Stimulated activated CD8-positive, alpha-beta memory T cell treated with anti-CD3 and anti-CD28 coated beads, Interleukin-15, amount 100 ng/mL, for 48 hours (primary cell): ENCODE measurements around the gene MDGA2.

Source experiments
- DNase-seq, 2 donors: peaks; one replicate each; pipeline ENCODE4 v3.0.0-alpha.2; 2020; ENCODE audit warnings: low read depth in 2 of 2

The MDGA2 gene

DNA sequence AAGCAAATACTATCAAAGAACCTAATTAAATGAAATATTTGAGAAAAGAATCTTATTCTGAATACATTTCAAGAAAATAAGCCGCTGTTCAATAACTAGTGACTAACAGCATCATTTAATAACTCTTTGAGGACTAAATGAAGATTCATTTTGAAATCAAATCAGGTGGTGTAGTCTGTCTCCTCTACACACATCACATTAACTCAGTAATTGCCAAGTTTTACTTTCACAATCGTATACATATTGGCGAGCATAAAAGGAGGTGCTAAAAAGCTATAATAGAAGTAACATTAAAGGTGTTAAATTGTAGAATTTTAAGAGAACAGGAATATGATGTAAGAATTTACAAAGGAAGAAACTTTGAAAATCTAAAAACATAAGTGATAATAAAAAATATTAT, 185.1 kb downstream of the MDGA2 start:
- no peak for DNase-seq

DNA sequence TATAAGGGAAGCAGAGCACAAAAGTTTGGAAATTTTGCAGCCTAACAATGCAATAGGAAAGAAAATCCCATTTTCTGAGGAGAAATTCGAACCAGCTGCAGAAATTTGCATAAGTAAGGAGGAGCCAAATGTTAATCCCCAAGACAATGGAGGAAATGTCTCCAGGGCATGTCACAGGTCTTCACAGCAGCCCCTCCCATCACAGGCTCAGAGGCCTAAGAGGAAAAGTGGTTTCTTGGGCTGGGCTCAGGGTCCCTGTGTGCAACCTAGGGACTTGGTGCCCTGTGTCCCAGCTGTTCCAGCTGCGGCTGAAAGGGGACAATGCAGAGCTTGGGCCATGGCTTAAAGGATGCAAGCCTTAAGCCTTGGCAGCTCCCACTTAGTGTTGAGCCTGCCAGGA, 190.0 kb downstream of the MDGA2 start:
- no peak for DNase-seq

DNA sequence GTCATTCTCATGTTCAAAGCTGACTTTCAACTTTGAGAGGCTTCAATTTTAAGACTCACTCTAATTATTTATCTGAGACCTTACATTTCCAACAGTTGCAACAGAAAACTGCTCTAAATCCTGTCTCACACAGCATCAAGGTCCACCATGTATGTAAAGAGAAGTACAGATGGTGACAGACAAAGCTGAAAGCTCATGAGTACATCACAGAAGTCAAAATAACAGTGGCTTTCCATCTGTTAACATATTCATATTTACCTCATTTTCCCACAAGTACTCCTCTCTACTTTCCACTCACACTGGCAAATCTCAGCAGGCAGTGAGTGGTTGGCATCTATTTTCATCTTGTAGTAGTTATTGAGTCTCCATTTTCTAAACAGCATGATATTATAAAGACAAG, 192.0 kb downstream of the MDGA2 start:
- DNase-seq = no peak

DNA sequence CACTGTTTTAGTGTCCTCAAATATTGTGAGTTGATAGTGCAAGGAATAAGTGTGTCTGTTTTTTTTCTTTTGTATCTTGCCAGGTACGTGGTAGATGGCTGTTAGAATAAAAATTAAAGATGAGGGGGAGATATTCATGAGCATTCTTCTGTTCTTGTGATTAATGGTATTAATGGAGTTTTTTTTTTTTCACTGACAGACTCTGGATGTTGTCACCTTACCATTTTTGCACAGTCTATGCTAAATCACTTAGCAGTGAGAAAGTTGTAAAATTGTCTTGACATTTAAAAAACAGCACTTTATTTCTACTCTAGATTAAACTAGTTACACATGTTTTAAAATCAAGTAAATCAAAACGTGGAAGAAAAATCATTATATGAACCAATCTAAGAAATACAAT, 204.3 kb downstream of the MDGA2 start:
- no peak for DNase-seq

DNA sequence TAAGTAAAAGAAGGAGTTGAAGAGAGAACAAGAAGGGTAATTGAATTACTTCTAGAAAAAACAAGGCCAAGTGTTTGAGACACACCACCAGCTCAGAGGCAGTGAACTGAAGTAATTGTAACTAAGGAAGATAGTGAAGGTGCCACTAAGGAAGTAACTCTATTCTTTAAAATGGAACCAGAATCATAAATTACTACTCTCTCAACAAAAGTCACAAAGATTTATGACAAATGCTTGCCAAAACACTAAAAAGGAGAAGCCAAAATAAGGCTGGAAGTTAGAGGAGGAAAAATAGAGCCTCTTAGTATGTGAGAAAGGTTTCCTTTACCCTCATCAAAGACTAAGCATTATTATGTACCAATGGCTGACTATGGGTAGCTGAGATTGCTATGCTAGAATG, 208.5 kb downstream of the MDGA2 start:
- no peak for DNase-seq

DNA sequence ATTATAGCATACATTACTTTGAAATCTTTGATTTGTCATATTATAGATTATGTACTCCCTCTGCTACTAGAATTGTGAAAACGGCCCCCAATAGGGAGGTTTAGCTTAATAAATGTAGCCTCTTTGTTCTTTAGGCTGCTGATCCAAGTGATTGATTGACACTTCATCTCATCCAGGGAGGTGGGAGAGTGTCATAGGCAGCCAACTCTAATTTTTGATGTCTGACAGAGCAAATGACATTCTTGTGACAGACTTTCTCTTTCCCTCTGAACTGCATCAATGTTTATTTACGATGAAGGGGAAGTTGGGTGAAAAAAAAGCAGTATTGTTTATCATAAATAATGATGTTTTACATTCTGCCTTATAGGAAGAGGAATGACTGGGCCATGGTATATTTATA, 221.4 kb downstream of the MDGA2 start:
- DNase-seq = no peak

DNA sequence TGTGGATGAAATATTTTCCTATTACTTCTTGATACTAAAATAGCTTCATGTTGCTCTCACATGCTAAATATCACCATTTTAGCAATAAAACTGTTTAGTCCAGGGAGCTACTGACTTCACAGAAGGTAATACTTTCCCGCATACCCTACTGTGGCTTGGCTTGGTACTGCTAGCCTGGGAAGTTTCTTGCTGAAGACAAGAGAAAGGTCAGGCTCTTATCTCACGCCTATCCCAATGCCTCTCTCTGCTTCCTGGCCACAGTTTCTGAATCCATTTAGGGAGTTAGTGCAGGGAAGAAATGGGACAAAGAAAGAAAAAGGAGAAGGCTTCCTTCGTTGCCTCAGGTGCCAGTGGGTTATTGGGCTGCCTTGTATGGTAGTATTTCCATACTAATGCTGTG, 228.3 kb downstream of the MDGA2 start:
- DNase-seq = no peak

DNA sequence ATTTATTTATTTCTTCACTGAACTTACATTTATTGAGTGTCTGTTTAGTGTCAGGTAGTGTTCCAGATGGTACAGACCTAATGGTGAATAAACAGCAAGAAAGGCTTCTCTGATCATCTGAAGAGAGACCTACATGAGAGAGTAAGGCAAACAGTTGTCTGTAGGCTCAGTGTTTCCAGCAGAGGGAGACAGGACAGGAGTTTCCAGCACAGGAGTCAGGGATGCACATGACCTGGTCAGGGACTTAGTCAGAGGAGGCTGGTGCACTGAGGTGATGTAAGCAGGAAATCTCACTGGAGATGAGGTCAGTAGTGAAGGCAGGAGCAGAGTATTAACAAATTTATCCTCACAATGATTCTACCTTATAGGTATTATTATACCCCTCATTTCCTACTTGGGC, 233.2 kb downstream of the MDGA2 start:
- no peak for DNase-seq

DNA sequence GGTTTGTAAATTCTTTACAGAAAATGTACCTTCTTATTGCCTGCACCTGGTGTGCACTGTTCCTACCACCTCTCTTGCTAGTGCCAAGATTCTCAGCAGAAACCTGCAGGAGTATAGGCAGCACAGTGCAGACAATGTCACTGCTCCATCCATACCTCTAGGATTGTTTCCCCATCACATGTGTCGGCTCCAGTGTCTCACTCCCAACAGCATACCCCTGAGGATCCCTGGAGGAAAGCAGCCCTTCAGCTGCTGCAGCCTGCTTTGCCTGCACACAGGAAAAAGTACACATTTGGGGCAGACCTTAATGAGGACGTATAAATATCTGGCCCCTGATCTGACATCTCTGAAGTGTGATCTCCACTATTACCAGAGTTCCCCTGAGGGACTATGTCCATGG, 235.5 kb downstream of the MDGA2 start:
- DNase-seq = no peak

DNA sequence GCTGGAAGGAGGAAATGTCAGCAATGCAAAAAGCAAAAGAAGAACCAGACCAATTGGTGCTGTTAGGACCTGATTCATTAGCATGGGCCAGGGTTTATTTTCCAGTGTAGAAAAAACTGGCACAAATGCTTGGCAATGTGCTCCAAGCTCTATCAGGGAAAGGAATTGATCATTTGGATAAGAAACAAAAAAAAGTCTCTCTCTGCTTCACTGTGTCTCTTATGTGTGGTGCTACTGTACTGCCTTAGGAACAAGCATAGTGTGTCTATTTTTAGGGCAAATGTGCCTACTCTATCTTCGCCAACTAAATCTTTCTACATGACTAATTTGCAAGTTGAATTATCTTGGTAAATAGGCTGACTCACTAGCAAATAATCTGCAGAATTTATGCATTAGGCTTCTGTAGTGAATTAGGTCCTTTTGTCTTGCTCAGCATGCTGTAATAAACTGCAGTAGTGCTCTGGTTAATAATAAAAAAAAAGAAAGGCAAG, 236.7 kb downstream of the MDGA2 start:
- DNase-seq = no peak

DNA sequence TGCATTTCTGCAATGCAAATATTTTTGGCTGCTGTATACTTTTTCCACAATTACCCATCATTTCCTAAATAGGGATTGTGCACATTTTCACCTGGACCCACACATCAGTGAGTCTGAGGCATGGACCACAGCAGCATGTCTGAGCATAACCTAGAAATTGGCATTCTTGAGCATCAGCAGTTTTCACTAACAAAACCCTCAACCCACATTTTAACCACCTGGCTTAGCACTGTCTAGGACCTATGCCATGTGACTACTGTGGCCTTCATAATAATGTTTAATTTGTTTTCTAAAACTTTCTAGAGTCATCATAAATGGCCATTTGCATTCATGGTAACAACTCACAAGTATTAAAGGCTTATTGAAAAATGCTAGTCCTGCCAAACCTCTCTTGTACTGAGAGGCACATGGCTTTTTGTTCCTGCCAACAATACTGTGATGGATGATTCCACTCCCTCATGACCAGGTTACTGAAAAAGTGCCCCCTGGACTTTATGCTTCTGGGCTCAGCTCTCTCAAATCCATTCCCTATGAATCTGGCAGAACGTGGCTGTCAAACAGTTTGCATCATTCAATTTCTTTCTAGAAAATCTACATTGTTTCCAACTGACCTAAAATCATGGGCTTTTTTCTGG, 240.0 kb downstream of the MDGA2 start:
- DNase-seq = no peak

DNA sequence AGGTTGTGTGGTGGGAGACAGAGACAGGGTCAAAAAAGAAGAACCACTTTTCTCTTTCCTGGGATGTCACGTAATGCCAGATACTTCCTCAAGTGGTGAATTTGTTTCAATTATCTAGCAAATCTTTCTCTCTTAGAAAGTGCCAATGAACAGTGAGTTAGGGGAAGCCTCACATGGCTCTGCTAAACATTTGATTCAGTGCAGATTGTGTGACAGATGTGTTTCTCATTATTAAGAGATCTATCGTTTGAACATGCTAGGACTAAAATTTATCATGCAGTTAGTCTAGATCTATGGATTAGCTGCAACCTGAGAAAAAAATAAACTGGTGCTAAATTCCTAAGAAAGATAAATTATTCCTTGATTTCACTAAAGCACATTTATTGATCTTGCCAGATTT, 247.8 kb downstream of the MDGA2 start:
- no peak for DNase-seq

DNA sequence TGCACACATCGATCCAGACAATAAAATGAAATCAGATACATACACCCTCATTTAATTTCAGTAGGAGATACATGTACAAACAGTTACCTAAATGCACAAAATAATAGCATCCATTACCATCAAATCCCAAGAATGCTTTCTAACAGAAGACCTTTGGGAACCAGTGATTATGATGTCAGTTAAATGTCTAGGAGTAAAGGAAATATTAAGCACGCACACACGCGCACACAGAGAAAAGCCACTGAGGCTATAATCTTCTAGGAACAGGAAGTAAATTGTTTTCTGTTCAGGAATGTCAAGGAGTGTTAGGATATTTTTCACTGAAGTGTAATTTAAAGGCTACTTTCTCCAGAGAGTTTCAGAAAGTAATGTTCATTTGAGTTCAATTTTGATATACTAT, 250.1 kb downstream of the MDGA2 start:
- no peak for DNase-seq

DNA sequence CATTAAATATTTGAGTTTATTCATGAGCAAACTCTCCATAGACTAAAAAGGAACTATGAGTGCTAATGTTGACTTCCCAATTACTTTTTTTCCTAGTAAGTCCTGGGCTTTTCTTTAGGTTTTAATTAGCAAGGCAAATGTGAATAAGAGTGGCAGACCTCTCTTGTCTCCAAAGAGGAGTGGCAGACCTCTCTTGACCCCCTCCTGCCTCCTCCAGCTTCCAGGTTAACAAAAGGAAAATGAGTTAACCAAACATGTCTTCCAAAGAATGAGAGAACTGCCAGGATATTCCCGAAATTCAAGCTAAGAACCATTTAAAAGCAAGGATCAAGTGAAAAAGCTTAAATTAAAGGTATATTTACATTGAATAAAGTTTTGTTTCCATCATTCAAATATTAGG, 253.2 kb downstream of the MDGA2 start:
- no peak for DNase-seq

DNA sequence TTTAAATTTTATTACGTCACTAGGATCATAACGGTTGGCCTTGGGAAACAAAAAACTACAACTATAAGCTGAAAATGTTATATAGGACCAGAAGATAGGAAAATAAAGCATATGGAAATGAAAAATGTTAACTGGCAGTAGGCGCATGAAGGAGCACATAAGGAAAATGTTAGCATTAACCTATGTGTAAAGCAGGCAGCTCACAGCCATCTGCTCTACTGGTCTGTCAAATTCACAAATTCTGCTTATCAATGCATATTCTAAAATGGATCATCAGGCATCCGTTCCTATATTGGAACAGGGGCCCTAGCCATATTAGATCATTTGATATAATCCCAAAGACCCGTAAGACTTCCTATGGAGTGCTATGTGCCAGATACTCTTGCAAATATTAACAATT, 263.9 kb downstream of the MDGA2 start:
- DNase-seq = no peak

DNA sequence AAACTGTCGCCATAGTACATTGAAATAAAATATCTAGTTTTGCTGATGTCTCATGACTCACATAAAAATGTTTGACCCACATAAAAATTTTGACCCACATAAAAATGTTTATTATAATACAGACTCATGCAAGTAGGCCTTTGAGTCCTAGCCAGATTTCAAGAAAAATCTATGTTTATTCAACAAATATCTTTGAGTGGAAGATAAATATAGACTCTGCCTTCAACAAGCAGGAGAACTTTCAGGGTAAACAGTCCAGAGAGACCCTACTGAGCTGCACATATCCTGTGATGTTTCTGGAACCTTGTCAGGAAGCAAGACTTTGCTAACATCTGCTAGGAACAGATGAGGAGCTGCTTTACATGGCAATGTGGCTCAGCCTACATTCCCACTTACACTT, 283.1 kb downstream of the MDGA2 start:
- no peak for DNase-seq

DNA sequence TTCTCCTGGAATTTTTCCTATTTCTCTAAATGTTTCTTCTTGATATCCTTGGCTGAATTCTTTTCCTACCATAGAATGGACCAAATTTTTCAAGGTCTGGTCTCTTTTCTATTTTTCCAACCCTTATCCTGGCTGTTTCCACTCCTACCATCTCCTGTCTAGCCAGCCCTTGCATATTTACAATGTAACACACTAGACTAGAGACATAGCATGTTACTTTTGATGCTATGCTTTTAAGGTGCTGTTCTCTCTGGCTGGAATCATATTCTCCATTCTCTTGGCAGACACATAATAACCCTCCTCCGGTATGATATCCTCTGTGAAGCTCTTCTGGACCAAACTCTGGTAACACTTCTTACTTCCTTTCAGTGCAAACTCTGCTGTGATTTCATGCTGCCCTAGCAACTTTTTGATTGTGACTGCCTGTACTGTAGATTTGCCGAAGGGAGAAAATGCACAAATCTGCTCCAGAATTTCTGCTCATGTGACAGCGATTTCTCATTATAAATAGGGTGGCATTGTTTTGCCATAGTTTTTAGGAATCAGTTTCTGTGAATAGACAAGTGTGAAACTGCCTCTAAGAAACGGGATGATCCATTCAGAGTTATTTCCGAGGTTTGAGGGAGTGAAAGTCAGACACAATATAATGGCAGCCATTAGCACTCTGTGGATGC, 284.4 kb downstream of the MDGA2 start:
- DNase-seq = no peak

DNA sequence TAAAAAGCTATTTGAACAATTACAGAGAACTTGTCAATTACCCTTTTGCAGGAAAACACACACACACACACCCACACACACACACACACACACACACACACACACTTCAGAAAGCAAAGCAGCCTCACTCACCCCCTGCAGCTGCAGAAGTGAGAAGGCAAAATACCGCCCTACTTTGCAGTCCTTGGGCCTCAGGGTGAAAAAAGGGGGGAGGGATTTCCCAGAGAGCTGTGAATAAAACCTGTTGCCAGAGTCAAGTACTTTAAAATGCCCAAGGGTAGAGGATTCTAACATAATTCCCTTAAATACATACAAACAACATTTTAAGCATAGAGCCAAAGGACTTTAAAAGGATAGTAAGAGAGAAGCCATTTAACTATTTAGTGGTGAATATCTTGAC, 285.9 kb downstream of the MDGA2 start:
- no peak for DNase-seq

DNA sequence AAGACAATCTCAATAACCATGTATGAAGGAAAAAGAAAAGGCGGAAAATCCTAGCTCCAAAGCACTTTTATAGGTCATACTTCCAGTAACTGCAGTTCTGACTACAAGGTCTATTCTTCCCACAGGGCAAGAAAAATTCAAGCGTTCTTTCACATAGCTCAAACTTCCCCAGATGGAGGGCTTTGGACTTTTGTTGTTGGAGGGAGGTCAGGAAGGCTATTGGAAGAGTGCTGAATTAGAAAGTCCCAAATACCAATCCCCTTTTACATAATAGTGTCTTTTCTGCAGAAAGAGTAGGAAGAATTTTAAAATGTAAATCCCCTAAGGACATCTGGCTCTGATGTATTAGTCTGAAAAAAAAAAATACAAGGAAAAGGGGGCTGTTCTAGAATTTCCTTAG, 309.4 kb downstream of the MDGA2 start:
- no peak for DNase-seq

DNA sequence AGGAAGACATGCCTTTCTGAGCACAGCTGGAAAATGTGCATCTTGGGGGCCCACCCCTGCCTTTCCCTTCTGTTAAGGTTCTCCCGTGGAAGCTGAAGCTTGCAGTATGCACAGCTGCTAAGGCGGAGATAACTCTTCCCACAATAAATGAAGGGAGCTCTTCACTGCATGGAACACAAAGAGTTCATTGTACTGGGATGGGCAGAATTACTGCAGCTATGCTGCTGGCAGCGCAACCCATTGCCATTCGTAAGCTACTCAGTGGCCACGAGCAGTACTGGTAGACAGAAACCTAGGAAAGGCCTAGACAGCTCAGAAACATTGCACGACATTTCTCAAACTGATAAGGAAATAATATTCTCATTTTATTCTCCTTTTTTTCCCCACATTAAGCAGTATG, 310.2 kb downstream of the MDGA2 start:
- DNase-seq = no peak

DNA sequence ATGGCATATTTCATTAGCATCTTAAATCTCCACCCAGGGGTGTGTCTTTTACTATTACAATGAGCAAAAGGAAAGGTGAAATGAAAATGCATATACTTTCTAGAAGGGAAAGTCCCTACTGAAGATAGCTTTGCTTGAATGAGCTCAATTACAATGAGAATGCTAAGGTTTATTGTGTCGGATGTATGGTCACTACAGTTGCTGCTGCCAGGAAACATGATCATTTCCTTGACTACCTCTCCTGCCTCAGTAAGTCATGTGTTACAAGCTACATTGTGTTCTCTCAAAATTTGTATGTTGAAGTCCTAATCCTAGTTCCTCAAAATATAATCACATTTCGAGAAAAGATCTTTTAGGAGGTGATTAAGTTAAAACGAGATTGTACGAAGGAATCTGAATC, 322.2 kb downstream of the MDGA2 start:
- DNase-seq = no peak

DNA sequence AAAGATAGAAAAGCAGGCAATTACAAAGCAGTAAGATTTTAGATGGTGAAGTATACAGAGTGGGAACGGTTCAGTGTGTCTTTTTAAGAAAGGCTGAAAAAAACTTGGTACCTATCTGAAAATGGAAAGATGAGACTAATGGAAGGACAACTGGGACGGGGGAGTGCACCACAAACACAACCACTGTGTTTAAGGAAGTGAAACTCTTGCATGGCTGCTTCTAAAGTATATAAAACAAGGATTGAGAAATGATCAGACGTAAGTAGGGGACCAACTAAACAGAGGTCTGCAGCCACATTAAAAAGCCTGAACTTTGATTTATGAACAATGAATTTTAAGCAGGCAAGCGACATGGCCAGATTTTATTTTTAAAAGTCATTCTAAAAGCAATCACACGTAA, 328.6 kb downstream of the MDGA2 start:
- DNase-seq = no peak

DNA sequence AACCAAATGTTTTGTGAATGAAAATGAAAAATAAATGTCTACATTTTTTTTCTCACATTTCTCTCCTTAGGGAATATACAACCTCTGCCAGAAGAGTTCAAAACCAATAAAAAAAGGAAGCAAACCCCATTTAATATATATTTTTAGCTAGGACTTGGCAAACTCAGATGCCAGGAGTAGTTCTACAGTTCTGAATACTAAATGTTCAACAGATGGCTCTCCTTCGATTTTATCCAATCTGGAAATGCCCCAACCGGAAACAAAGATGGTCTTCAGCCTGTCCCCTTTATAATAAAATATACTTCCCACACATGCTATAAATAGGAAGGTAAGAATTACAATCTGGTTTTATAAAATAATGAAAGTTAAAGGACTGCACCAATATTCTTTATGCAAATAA, 330.4 kb downstream of the MDGA2 start:
- no peak for DNase-seq

DNA sequence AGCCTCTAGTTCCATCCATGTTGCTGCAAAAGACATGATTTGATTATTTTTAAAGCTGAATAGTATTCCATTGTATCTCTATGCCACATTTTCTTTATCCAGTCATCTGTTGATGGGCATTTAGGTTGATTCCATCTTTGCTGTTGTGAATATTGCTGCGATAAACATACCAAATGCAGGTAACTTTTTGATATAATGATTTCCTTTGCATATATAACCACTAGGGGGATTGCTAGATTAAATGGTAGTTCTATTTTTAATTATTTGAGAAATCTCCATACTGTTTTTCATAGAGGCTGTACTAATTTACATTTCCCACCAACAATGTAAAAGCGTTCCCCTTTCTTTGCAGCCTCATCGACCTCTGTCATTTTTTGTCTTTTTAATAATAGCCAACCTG, 342.5 kb downstream of the MDGA2 start:
- DNase-seq = no peak
